HT1080 (cell line): ENCODE measurements around the gene LRRTM3. TPM values are rescaled to one million over a fixed set of nuclear protein-coding genes. Genes with fewer than 3 reads are reported as not detected.

ENCODE experiments used
- DNase-seq: peaks from one replicate; pipeline ENCODE4 v3.0.0-alpha.2; 2015; ENCODE audit warnings: low read depth
- total RNA-seq: library from RNA; depleted of rRNA; stranded (reverse); fragments of >200 nt; shearing (Covaris generic); gene quantifications from 2 replicates; pipeline ENCODE4 v1.2.3, GENCODE V29; 2014

Gene LRRTM3
- total RNA-seq, 1 experiment from 2014 or later, result not detected

DNA sequence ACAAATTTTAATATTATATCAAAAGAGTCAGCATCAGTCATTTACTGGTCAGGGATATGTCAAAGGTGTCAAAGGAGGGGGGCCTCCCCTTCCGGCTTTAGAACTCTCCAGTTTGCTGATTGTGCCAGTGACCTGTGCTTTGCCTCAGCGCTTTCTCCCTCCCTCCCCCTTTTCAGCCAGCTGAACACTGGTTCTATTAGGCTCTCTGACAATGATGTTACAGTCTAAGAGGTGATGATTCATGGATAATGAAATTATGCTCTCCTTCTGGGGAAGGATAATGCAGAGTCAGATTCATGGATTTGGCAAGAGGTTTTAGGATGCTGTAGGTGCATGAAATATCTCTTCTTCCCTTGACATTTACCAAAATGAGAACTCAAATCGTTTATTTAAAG lies 6.1 kb downstream of the LRRTM3 start:
- peak; percentile 40 for DNase-seq

DNA sequence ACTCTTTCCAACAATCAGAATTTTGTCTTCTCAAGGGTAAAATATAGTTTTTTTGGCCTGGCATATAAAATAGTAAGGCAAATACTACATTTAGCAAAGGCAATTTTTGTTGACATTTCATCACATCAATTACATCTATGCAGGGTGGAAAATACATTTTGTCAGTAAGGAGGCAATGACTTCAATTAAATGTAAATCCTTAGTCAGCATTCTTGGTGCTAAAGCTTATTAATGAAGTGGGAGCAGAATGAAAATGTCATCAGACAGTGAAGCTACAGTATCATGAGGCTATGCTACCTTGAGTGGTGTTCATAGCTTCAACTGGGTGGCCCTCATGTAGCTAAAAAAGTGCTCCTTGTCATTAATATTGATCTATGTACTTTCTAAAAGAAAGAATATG lies 8.9 kb downstream of the LRRTM3 start:
- no peak for DNase-seq

DNA sequence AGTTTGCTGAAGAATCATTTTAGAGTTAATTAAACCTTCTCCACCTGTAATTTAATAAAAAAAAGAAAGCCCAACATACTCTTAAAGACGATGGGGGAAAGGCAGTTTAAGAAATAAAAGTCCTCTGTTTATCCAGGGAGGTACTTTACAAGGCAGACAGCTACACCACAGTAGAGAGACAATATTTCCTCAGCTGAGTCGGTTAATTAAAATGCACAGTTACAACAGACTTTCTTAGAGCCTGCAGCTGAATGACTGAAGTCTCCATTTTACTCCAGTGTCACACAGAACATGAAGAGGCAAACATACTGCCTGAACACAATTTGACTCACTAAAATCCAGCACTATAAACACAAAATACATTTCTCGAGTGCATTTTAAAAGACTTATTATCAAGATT lies 15.1 kb downstream of the LRRTM3 start:
- no peak for DNase-seq

DNA sequence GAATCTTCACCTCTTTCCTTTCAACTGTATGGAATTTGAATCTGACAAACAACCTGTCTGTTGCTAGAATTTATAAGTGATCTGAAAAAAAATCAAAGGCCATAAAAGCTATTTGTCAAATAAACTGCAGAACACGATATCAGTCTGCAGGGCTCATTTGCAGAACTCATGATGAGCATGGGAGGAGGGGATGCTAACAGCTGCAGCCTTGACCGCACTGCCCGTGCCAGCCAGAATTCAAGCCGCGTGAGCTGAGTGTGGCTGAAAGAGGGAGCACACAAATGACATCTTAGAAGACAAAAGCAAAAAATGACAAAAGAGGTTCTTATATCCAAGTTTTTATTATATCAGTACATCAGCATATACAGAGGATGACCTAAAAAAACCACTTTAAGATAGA lies 15.7 kb downstream of the LRRTM3 start:
- no peak for DNase-seq

DNA sequence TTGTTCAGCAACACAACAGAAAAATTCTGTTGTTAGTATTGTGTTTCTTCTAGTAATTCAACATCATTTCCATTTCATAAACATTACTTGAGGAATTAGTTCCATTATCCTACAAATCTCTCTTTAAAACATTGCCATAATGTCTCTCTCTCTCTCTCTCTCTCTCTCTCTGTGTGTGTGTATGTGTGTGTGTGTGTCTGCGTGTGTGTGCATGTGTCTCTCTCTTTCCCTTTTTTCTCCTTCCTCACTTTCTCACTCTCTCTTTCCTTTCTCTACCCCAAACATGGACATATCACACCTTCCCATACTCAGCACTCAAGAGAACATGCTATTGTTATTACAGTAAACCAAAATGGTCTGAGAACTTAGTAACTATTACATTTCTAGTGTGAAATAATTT lies 16.6 kb downstream of the LRRTM3 start:
- DNase-seq, result no peak

DNA sequence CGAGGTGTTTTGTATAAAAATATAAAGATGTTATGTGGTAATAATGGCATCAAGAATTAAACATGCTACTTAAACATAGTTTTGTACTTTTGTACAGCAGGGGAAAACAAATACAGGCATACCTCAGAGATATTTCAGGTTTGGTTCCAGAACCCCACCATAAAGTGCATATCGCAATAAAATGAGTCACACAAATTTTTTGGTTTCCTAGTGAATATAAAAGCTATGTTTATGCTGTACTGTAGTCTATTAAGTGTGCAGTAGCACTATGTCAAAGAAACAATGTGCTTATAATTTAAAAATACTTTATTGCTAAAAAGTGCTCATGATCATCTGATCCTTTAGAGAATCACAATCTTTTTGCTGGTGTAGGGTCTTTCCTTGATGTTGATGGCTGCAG lies 17.8 kb downstream of the LRRTM3 start:
- DNase-seq, result no peak

DNA sequence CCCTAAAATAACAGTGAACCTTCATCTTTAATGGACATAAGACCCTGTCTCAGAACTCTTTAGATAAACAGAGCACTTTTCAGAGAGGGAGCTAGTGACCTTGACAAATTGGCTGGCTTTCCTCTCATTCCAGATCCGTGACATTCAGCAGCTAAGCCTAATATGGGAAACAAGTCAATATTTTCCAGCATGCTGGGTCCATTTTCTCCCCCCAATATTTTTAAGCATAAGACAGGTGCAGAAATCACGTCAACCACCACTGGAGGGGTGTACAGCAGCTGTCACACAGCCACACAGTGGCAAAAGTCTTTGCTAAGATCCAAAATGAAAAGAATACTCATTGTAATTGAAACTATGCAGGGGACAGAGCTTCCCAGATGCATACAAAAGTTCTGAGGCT lies 26.1 kb downstream of the LRRTM3 start:
- no peak for DNase-seq

DNA sequence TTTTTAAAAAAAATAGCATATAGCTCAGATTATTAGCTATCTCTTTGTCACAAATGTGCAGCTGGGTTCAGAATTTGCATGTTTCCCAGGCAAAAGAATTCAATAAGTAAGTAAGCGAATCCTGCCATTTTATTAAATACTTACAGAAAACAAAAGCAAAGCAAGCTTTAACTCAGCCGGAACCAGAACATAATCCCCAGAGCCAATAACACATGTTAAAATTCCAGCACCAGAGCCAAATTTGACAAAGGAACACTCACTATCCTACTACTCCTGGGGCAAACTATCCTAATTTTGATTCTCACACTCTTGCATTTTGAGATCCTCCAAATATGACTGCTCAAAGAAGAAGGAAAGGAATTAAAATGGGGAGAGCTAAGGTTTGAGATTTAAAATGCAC lies 32.6 kb downstream of the LRRTM3 start:
- no peak for DNase-seq

DNA sequence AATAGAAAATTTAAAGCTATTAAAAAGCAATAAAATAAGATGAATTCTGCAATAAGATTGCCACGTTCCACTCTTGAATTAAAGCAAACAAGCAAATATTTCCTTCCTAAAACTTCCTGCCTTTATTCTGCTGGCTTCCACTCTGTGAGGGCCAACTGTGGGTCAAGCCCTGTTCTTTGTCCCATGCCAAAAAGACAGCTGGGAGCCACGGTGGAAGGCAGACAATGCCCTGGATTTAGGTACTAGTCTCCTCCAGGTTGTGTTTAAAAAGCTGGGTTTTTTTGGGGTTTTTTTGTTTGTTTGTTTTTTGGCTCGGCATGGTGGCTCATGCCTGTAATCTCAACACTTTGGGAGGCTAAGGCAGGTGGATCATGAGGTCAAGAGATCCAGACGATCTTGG lies 39.1 kb downstream of the LRRTM3 start:
- no peak for DNase-seq

DNA sequence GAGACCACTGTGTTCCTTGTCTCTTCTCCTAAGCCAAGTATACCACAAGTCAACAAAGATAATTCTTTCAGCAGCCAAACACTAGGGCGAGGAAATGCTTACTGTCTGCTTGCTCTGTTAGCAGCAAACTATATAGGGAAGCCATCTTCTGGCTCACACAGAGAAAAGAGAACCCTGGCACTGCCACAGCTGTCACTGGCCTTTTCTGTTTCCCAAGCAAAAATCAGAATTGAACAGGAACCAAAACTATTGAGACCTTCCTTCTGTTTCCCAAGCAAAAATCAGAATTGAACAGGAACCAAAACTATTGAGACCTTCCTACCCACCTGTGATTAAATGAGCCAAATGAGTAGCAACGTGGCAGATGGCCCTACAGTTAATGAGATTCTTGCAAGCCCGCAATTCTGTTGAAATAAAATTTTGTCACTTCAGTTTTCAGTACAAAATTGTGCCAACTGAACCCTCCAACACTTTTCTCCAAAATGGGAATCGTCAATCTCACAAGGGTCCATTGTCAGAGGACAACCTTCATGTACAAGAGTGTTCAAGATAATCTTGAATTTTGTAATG lies 54.5 kb downstream of the LRRTM3 start:
- no peak for DNase-seq

DNA sequence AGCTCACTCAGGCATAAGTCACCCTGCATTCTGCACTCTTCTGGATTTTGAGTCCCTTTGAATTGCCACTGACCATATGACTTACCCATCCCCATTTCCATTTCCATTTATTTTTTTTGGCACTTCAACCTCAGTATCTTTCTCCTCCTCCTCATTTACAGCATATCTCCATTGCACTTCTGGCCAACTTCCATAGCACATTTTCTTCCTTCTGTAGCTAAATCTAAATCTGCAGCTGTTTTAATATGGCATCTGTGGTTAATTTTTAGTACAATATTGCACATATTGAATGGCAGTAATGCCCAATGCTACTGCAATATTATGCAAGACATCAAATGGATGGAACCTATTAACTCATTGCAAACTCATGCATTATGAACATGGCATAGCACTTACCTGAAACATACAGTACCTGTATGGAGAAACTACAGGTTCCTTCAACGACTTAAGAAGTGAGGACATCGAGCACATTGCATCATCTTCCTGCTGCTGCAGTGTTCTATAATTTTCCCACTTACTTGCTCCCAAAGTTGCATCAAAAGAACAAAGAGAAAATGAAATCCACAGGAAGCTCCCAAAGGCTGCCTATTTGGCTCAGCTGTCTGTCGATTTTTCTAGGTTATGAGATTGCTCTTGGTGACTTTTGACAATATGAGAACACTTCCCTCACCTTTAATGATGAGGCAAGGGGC lies 55.7 kb downstream of the LRRTM3 start:
- no peak for DNase-seq

DNA sequence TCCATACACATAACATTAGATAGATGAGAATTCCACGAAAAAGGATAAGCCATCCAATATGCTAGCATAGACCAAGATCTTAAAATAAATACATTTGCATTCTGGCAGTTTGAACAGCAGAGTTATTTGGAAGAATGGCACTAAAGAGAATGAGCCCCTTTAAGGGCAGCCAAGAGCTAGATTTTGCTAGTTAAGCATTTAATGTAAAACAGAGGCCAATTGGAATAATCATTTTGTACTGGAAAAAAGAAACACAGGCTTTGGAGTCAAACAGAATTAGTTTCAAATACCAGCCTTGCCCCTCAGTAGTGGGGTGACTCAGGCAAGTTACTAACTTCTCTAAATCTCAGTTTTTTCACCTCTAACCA lies 56.2 kb downstream of the LRRTM3 start:
- no peak for DNase-seq

DNA sequence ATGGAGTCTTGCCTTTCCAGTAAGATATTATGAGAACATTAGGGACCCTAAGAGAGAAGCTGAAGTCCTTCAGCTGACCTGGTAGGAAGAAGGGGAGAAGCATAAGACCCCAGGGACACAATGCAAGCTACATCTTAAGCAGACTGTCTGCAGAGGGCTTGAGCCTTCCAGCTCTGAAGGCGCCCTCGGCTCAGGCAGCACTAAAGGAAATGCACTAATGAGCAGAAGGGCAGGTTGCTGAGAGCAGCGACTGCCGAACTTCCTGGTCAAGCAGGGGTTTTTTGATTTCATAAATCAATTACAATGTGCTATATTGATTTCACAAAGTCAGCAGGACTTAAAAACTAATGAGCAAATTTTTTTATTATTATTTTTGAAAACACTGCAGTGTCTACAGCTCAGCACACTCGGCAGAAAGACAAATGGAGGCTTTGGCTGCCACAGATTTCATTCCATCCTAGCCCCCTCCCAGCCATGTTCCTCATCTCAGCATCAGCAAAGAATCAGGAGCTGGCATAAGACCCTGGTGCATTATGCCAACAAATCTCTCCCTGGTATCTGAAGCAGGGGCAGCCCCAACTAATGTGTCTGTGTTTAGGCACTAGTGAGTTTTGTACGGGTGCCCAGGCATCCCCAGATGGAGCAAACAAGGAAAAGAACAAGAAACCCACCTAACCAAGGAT lies 57.1 kb downstream of the LRRTM3 start:
- DNase-seq, result no peak

DNA sequence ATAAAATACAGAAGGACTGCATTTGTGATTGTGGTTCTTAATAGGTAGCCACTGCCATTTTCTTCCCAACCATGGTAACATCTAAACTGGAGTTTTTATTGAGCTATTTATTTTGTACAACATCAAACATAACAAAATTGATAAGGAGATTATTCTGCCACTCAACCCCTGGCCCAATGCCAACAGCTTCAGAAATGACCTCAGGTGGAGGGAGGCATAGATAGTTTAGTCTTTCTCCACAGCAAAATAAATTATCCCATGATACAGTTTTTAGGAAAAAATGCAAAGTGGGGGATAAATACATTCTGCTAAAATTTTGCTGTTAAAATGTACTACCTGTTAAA lies 57.6 kb downstream of the LRRTM3 start:
- no peak for DNase-seq

DNA sequence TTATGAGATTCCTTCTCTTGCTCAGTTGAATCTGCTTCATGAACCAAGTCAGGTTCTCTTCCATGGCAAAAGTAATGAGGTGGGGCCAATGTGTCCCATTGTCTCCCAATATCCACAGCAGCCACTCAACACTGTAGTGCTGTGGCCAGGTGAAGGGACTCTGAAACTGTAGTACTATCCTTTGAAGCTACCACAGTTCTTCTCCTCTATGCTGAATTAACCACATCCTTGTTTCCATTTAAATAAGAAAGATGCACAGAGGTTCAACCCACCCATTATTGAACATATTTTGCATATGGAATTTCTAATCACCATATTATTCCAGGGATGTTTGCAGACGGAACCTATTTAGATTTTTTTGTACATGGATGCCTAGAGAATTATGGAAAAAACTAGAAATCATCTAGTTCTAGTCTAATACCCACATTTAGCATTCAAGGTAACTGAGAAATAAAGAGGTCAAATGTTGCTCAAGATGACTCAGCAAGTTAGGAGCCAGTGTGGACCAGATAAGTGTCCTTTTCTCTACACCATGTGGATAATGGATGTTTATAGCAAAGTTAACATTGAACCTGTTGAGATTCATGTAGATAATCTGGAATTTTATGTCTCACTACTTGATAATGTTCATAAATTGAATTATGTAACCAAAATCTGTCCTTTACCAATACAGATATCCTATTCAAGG lies 64.5 kb downstream of the LRRTM3 start:
- DNase-seq, result no peak

DNA sequence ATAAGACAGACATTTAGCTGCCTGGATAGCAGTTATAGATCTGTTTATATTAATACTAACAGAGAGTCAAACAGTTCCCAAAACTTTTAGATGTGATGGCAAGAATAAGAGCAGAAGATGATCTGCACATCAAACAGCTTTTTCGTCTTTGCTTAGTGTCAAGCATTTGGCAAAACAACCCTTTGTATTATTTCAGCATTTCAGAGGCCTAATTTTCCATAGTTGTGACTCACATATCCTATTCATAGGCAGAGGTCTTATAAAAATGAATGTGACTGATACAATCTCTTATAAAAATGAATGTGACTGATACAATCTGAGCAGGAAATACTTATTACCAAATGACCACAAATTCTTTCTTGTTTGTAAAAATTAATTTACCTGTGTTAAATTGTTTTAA lies 71.2 kb downstream of the LRRTM3 start:
- no peak for DNase-seq

DNA sequence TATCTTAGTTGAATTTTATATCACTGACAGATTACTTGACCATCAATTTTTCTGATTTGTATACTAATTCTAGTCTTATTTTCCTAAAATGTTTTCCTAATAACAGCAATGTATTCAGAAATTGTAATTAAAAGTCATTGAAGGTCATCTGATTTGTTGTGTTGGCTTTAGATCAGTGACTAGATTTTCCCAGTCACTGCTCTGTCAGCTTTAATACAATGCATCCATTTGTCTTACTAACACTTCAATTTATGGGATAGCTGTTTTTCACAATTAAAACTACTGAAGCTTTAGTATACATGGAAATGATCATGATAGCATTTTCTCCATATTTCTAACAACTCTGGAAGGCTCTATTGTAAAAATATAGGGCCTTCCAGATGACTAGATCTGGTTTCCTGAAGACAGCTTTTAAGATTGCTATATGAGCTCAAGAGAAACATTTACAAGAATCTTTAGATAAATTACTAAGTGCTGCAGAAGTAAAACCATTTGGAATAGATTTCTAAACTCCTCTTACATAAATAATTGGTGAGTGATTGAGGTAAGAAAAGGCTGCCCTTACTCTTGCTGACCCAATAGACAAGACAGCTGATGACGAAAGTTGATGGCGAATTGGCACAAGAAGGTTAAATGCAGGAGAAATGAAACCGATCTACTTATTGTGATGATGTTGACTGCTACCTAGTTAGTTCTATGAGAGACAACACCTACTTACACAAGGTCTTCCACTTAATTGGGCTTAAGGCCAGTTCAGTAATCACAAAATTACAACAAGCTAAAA lies 74.1 kb downstream of the LRRTM3 start:
- DNase-seq, result no peak

DNA sequence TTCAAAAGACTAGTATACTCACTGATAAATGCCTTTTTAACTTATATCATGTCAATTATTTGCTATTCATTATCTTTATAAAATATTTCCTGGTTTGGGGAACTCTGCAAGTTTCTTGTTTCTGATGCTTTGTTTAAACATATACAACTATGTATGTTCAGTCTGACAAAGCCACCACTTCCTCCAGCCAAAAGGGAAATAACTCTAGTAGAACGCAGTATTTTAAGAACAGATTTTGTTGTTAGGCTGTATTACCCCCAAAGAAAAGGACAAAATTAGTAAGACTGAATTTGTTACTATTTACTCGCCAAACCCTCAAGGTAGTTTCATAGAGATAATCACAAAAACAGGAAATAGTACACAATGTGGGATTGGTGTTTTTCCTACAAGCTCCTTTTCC lies 78.9 kb downstream of the LRRTM3 start:
- no peak for DNase-seq

DNA sequence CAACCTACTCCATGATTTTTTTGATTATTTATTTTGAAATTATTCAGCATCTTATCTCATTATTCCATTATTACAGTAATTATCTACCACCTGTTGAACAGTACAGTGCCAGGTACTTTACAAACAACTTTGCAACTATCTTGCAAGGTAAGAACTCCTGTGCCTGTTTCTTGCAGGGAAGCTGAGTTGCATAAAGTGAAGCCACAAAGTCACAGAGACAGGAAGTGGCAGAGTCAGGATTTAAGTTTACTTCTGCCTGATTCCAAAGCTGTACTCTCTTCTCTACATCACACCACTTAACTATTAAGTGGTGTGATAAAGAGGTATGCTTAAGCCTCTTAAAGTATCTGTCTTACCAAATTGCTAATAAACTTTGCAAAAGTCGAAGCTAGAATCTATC lies 80.1 kb downstream of the LRRTM3 start:
- no peak for DNase-seq

DNA sequence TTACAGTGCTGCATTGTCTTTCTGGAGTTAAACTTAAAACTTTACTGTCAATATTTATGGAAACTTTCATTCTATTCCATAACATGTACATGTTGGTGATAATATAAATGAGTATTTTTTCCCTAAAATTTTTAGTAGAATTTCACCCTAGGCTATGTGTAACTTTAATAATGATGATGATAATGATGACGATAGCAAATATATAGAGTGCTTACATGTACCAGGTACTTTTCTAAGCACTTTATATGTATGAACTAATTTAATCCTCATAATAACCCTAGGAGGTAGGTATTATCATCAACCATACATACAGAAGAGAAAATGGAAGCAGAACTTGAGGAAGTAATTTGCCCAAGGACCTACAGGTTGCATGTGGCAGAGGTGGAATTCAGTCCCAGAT lies 85.6 kb downstream of the LRRTM3 start:
- no peak for DNase-seq

DNA sequence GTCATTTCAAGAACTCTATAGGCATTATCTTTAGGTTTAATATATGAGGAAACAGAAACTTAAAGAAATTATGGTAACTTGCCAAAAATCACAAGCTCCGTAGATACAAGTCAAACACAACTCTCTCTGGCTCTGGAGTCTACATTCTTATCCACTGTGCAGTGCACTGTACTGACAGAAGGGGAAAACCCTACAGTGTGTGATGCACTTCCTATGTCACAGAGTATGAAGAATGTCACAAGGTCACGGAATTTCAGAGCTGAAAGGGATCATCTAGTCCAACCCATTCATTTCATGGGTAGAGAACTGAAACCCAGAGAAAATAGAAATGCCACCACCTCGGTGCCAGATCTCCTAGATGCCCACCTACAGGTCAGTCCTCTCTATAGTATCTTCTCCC lies 86.1 kb downstream of the LRRTM3 start:
- no peak for DNase-seq

DNA sequence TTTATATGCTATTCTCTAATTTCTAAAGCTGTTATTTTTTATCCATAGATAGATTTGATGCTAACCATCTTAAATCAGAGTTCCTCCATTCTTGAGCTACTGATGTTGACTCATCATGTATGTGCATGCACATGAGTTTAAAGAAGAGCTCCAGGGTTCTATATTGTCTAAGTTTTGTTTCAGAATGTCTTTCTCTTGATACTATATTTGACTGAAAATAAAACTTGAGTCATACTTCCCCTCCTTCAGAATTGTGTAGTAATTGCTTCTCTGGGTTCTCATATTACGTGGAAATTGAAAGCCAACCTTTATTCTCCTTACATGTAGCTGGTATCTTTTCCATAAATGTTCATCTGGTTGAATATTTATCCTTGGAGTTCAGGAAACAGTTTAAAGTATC lies 89.4 kb downstream of the LRRTM3 start:
- peak; percentile 76 for DNase-seq
